Panc1 (cell line): Measurements from ENCODE around the gene F2R.

Experiments
- CTCF ChIP-seq: fragments of 450-650 bp; IDR thresholded peaks from 2 replicates; pipeline ENCODE4 v1.5.1; 2017; ENCODE audit warnings: mild to moderate bottlenecking
- POLR2AphosphoS5 ChIP-seq: IDR thresholded peaks from 2 replicates; pipeline ENCODE4 v1.6.1; 2012; ENCODE audit warnings: mild to moderate bottlenecking, low read depth, low read length, moderate library complexity
- SIN3A ChIP-seq: IDR thresholded peaks from 2 replicates; pipeline ENCODE4 v1.6.1; 2012; ENCODE audit warnings: low read depth, mild to moderate bottlenecking, low read length, moderate library complexity, borderline replicate concordance; ENCODE audit not compliant: insufficient read depth
- TCF7L2 ChIP-seq: IDR thresholded peaks from 2 replicates; pipeline ENCODE4 v1.6.1; 2011; ENCODE audit warnings: mild to moderate bottlenecking, low read depth, low read length, inconsistent platforms

- no peak for TF ChIP-seq CTCF
- TF ChIP-seq POLR2AphosphoS5 = no peak
- no peak for TF ChIP-seq SIN3A
- TF ChIP-seq TCF7L2 = no peak
These were observed 60.0 kb downstream of the F2R start for GRCh38 chr5:76775921-76776320.
